Esophagus squamous epithelium (tissue), 4 donors: Measurements from ENCODE around the gene NECAB2.

Experiments
- POLR2A ChIP-seq, 4 donors: fragments of 450-650 bp; IDR thresholded peaks; one replicate each; pipeline ENCODE4 v1.6.1; 2017; ENCODE audit warnings: antibody characterized with exemption in 4 of 4, mild to moderate bottlenecking in 4 of 4, moderate library complexity in 3 of 4
- TF ChIP-seq, protein P1 (sequence below), 6 experiments: fragments of 450-650 bp in 4 of 6; fragments of 200-600 bp in 2 of 6; sonication (generic) in 2 of 6; IDR thresholded peaks; one replicate each; pipeline ENCODE4 v1.5.1; 2016 to 2019; ENCODE audit warnings: antibody characterized with exemption in 6 of 6, mild to moderate bottlenecking in 4 of 6, moderate library complexity in 4 of 6

DNA sequence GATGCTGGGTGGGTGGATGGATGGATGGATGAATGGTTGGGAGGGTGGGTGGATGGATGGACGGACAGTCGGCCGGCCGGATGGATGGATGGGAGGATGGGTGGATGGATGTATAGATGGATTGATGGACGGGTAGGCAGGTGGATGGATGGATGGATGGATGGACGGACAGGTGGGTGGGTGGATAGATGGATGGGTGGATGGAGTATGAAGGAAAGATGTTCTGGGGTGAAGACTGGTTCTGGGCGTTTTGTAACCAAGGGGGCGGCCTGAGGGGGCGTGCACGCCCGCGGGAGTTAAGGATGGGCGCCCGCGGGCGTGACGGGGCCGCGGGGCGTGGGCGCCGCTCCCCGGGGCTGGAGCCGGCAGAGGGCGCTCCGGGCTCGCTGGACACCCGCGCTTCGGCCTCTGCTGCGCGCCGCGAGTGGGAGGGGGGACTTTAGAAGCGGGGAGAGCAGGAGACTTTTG lies at the start of gene NECAB2:
- no peak for TF ChIP-seq POLR2A (IDR thresholded peaks at IDR 0.05)
- TF ChIP-seq, protein P1, sequence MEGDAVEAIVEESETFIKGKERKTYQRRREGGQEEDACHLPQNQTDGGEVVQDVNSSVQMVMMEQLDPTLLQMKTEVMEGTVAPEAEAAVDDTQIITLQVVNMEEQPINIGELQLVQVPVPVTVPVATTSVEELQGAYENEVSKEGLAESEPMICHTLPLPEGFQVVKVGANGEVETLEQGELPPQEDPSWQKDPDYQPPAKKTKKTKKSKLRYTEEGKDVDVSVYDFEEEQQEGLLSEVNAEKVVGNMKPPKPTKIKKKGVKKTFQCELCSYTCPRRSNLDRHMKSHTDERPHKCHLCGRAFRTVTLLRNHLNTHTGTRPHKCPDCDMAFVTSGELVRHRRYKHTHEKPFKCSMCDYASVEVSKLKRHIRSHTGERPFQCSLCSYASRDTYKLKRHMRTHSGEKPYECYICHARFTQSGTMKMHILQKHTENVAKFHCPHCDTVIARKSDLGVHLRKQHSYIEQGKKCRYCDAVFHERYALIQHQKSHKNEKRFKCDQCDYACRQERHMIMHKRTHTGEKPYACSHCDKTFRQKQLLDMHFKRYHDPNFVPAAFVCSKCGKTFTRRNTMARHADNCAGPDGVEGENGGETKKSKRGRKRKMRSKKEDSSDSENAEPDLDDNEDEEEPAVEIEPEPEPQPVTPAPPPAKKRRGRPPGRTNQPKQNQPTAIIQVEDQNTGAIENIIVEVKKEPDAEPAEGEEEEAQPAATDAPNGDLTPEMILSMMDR (IDR thresholded peaks at IDR 0.05), result peak in 4 of 6 experiments; percentile 31 to 58 (median 40)
